Measurements from ENCODE around the gene OTOG. TPM values are rescaled to one million over a fixed set of nuclear protein-coding genes. Genes with fewer than 3 reads are reported as not detected.

The OTOG gene
- total RNA-seq, 1 donor from 2014 or later, result 42.1 TPM

GRCh38 chr11:17593466-17594245 is 46.6 kb downstream of the OTOG start:
- Mint-ChIP-seq H3K4me1 (no peaks in the 10 kb centered on the region), H3K4me3 (no peak overlapping the region), H3K27me3 (ENCODE audit: insufficient read depth, low read depth) (peaks cover 13% of the 10 kb centered on the region), H3K36me3 (no peaks in the 10 kb centered on the region), H3K9me3 (peaks cover 10% of the 10 kb centered on the region), H3K27ac (no peak overlapping the region)
- no peak overlapping the region for H3K9ac ChIP-seq
- peaks cover 3% of the 10 kb centered on the region for H4K20me1 ChIP-seq (ENCODE audit: low read depth)
- no peak overlapping the region for H2AFZ ChIP-seq (replicated peaks)
- H3K4me3 ChIP-seq, result no peak overlapping the region
- H3K4me1 ChIP-seq, result no peaks in the 10 kb centered on the region
- no peak overlapping the region for H3K27ac ChIP-seq
- no peak for DNase-seq (ENCODE audit: low spot score)
- H3K79me2 ChIP-seq (ENCODE audit: low read depth), result no peaks in the 10 kb centered on the region
- no peaks in the 10 kb centered on the region for H3K9me3 ChIP-seq (ENCODE audit: low read depth)
- H3K36me3 ChIP-seq, result no peaks in the 10 kb centered on the region
- H3F3A ChIP-seq (ENCODE audit: low read depth), result no peaks in the 10 kb centered on the region
- peaks cover 17% of the 10 kb centered on the region for H3K27me3 ChIP-seq
- TF ChIP-seq EZH2phosphoT487 (IDR thresholded peaks at IDR 0.05), result no peak
- no peak overlapping the region for H3K4me2 ChIP-seq

- Histone ChIP-seq H2AFZ (replicated peaks) (no peak overlapping the region), H3K79me2 (ENCODE audit: low read depth) (no peaks in the 10 kb centered on the region), H3K4me1 (no peaks in the 10 kb centered on the region), H3K4me2 (no peak overlapping the region), H4K20me1 (ENCODE audit: low read depth) (peaks cover 4% of the 10 kb centered on the region), H3K9me3 (ENCODE audit: low read depth) (no peaks in the 10 kb centered on the region), H3F3A (ENCODE audit: low read depth) (no peaks in the 10 kb centered on the region), H3K27me3 (peaks cover 16% of the 10 kb centered on the region), H3K9ac (no peak overlapping the region), H3K36me3 (no peaks in the 10 kb centered on the region), H3K27ac (no peak overlapping the region), H3K4me3 (no peak overlapping the region)
- H3K4me3 Mint-ChIP-seq, result no peak overlapping the region
- no peak overlapping the region for H3K27ac Mint-ChIP-seq
- no peak for DNase-seq (ENCODE audit: low spot score)
- TF ChIP-seq EZH2 (IDR thresholded peaks at IDR 0.05), result no peak
- no peak for TF ChIP-seq EZH2phosphoT487 (IDR thresholded peaks at IDR 0.05)
- TF ChIP-seq CTCF (IDR thresholded peaks at IDR 0.05), result no peak
- H3K36me3 Mint-ChIP-seq, result no peaks in the 10 kb centered on the region
- no peaks in the 10 kb centered on the region for H3K4me1 Mint-ChIP-seq
- peaks cover 19% of the 10 kb centered on the region for H3K27me3 Mint-ChIP-seq (ENCODE audit: insufficient read depth, low read depth)
- H3K9me3 Mint-ChIP-seq, result peaks cover 10% of the 10 kb centered on the region
Observed at GRCh38 chr11:17594686-17595192, 47.7 kb downstream of the OTOG start.

GRCh38 chr11:17595526-17596309 is 48.7 kb downstream of the OTOG start:
- Mint-ChIP-seq H3K4me1 (peaks cover under 1% of the 10 kb centered on the region), H3K9me3 (peaks cover 10% of the 10 kb centered on the region), H3K4me3 (no peak overlapping the region), H3K27ac (no peak overlapping the region), H3K36me3 (no peaks in the 10 kb centered on the region), H3K27me3 (ENCODE audit: insufficient read depth, low read depth) (peaks cover 20% of the 10 kb centered on the region)
- Histone ChIP-seq H3K27ac (no peak overlapping the region), H3K9ac (no peak overlapping the region), H3K4me2 (no peak overlapping the region), H3K27me3 (peaks cover 24% of the 10 kb centered on the region), H3K79me2 (ENCODE audit: low read depth) (no peaks in the 10 kb centered on the region), H4K20me1 (ENCODE audit: low read depth) (peaks cover 4% of the 10 kb centered on the region), H2AFZ (replicated peaks) (no peak overlapping the region), H3K4me1 (peaks cover 2% of the 10 kb centered on the region), H3K9me3 (ENCODE audit: low read depth) (no peaks in the 10 kb centered on the region), H3F3A (ENCODE audit: low read depth) (no peaks in the 10 kb centered on the region), H3K4me3 (no peak overlapping the region), H3K36me3 (no peaks in the 10 kb centered on the region)
- no peak for TF ChIP-seq EZH2 (IDR thresholded peaks at IDR 0.05)
- no peak for TF ChIP-seq CTCF (IDR thresholded peaks at IDR 0.05)
- no peak for TF ChIP-seq EZH2phosphoT487 (IDR thresholded peaks at IDR 0.05)
- no peak for DNase-seq (ENCODE audit: low spot score)

Data from neural progenitor cell (in vitro differentiated cells).